LNCAP (cell line): ENCODE measurements around the gene CFAP57.

Experiments
- CTCF ChIP-seq: fragments of 450-650 bp; IDR thresholded peaks from 2 replicates; pipeline ENCODE4 v1.5.1; 2017; ENCODE audit warnings: mild to moderate bottlenecking

CFAP57 gene

GRCh38 chr1:43286115-43286514 lies 114.0 kb downstream of the CFAP57 start:
- no peak for TF ChIP-seq CTCF

GRCh38 chr1:43286533-43286932 lies 114.4 kb downstream of the CFAP57 start:
- no peak for TF ChIP-seq CTCF

DNA sequence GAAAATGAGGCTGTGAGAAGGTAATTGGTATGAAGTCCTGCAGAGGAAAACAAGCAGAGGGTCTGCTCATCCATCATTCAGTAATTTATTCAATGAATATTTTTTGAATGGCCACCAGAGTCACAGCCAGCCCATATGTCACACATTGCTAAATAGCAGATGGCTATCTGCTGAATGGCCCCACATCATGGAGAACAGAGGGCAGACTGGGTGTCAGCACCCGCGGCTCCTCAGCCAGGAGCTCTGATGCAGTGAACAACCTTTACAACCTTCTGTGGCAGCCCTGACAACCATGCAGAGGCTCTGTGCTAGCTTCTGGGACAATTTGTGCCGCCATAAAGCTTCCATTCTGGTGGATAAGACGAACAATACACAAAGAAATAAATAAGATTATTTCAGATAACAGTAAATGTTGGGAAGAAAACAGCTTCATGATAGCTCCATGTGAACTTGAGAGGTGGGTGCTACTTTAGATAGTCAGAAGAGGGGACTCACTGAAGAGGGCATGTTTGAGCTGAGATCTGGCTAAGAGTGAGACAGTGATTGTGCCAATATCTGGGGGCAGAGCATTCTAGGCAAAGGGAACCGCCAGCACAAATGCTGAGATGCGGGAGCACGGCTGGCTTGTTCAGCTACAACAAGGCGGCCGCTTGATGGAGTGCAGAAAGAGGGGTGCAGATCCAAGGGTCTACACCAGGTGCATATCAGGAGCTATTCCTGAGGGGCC lies 116.1 kb downstream of the CFAP57 start:
- no peak for TF ChIP-seq CTCF

DNA sequence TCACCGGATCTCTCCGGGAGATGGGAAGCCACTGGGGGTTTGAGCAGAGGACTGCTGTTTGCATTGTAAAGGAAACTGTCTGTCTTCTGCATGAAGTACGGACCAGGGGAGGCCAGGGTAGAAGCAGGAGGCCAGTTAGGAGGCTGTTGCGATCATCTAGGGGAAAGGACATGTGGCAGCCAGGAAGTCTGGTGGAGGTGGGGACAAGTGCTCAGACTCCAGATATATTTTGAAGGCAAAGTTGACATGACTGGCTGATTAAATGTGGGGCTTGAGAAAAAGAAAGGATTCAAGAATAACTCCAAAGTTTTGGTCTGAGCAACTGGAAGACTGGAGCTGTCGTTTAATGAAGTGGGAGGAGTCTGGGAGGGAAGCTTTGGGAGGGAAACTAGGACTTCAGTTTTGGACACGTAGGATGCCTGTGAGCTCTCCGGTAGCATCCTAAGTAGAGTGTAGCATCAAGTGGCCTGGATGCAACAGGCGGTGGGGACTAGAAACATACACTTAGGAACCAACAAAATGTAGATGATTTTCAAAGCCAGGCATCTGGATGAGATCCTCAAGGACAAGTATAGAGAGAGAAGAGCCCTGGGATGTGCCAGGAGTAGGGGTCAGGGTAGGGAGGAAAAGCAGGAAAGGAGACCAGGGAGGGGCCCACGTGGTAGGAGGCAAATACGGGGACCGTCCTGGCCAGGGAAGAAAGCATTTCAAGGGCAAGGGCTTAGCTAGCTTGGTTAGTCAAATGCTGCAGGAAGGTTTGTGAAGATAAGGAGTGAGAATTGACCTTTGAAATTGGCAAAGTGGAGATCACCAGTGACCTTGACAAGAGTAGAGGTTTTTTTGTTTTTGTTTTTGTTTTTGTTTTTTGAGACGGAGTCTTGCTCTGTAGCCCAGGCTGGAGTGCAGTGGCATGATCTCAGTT lies 116.9 kb downstream of the CFAP57 start:
- TF ChIP-seq CTCF, result no peak

DNA sequence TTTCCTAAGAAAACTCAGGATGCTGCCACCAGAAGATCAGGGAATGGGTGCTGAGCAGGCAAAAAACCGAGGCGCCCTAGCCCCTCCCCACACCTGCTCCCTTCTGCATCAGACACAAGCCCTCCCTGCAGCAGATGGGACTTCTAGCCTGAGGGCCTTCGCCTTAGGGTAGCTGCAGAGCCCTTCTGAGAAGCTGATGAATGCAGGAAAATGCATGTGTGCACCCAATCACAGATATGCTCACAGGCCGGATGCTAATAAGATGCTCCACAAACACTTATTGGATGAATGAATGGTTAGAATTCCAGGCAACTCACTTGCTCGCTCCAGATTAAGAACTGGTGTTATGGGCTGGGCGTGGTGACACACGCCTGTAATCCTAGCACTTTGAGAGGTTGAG lies 120.1 kb downstream of the CFAP57 start:
- TF ChIP-seq CTCF, result no peak

- TF ChIP-seq CTCF, result no peak
Observed at GRCh38 chr1:43292679-43293078, 120.5 kb downstream of the CFAP57 start.

- no peak for TF ChIP-seq CTCF
Observed at GRCh38 chr1:43293176-43293575, 121.0 kb downstream of the CFAP57 start.
